Measurements from ENCODE around the gene C6. TPM values are rescaled to one million over a fixed set of nuclear protein-coding genes. Genes with fewer than 3 reads are reported as not detected.
"Not testable (repeated sequence)": the region's sequence is repeated elsewhere in the genome, so short reads cannot be mapped to it uniquely, and the experiment has no call there.

Gene C6
- total RNA-seq, 5 donors from 2014 or later (not counting 1 experiment from before 2014, with no cell fraction given): 0.32 to 0.49 (median 0.44) TPM; not detected in 2

GRCh38 chr5:41205475-41205874 lies 7.9 kb downstream of the C6 start:
- H3K27ac ChIP-seq (ENCODE audit: low read length); H3K4me3 Mint-ChIP-seq; H3K36me3 Mint-ChIP-seq; H3K36me3 ChIP-seq (ENCODE audit: control insufficient read depth in 2 of 2, extremely low read depth in 1 of 2, insufficient read depth in 1 of 2, low read length in 1 of 2); H3K27me3 ChIP-seq (replicated peaks in 1 of 2; ENCODE audit: control insufficient read depth in 2 of 2, extremely low read depth in 1 of 2, insufficient read depth in 2 of 2, low read length in 1 of 2); POLR2A ChIA-PET; H3K27me3 Mint-ChIP-seq; H3K27ac Mint-ChIP-seq; H3K9me3 Mint-ChIP-seq; H3K4me3 ChIP-seq (ENCODE audit: control insufficient read depth in 1 of 2, extremely low read depth in 1 of 2, low read length in 1 of 2); CTCF ChIA-PET; H3K4me1 Mint-ChIP-seq; ATAC-seq (replicated peaks in 1 of 4); H3K4me1 ChIP-seq (ENCODE audit: control insufficient read depth in 1 of 2, extremely low read depth in 1 of 2, insufficient read depth in 2 of 2, low read length in 2 of 2); H3K9me3 ChIP-seq; DNase-seq: not testable (repeated sequence)
- WGBS (ENCODE audit: insufficient coverage): 80% methylated on average over 7 of the region's 8 CpGs

GRCh38 chr5:41203033-41203432 lies 10.3 kb downstream of the C6 start:
- no peaks in the 10 kb centered on the region for H3K36me3 ChIP-seq (ENCODE audit: control insufficient read depth in 2 of 2, extremely low read depth in 1 of 2, insufficient read depth in 1 of 2, low read length in 1 of 2)
- no peaks in the 10 kb centered on the region for H3K4me1 ChIP-seq (ENCODE audit: control insufficient read depth in 1 of 2, extremely low read depth in 1 of 2, insufficient read depth in 2 of 2, low read length in 2 of 2)
- DNase-seq (no peak), ATAC-seq (replicated peaks in 1 of 4) (no peak)
- H3K4me1 Mint-ChIP-seq: no peaks in the 10 kb centered on the region
- H3K36me3 Mint-ChIP-seq: no peaks in the 10 kb centered on the region
- no peak overlapping the region for H3K27ac ChIP-seq (ENCODE audit: low read length)
- WGBS (ENCODE audit: insufficient coverage): no CpG with 5 or more reads among the region's 2 CpGs
- peaks cover 0 to 6% (median 2%) of the 10 kb centered on the region in 3 donors for H3K9me3 Mint-ChIP-seq
- no peak overlapping the region for H3K27ac Mint-ChIP-seq
- POLR2A ChIA-PET: no interaction called here
- CTCF ChIA-PET: interaction anchor here in 1 of 2 donors (0.7 kb wide), 1 partner anchor 93 kb away, joined by 3 read pairs; no protein-coding TSS in a partner anchor
- no peak overlapping the region for H3K4me3 ChIP-seq (ENCODE audit: control insufficient read depth in 1 of 2, extremely low read depth in 1 of 2, low read length in 1 of 2)
- no peaks in the 10 kb centered on the region for H3K9me3 ChIP-seq
- H3K4me3 Mint-ChIP-seq: no peak overlapping the region
- no peaks in the 10 kb centered on the region for H3K27me3 ChIP-seq (replicated peaks in 1 of 2; ENCODE audit: control insufficient read depth in 2 of 2, extremely low read depth in 1 of 2, insufficient read depth in 2 of 2, low read length in 1 of 2)
- H3K27me3 Mint-ChIP-seq: no peaks in the 10 kb centered on the region

GRCh38 chr5:41201082-41201772 lies 12.1 kb downstream of the C6 start:
- ChIA-PET CTCF (no interaction called here), POLR2A (no interaction called here)
- H3K36me3 Mint-ChIP-seq: no peaks in the 10 kb centered on the region
- H3K4me1 Mint-ChIP-seq: no peaks in the 10 kb centered on the region
- DNase-seq (no peak), ATAC-seq (replicated peaks in 1 of 4) (no peak)
- no peak overlapping the region for H3K27ac Mint-ChIP-seq
- Histone ChIP-seq H3K9me3 (no peaks in the 10 kb centered on the region), H3K27me3 (replicated peaks in 1 of 2; ENCODE audit: control insufficient read depth in 2 of 2, extremely low read depth in 1 of 2, insufficient read depth in 2 of 2, low read length in 1 of 2) (no peaks in the 10 kb centered on the region), H3K36me3 (ENCODE audit: control insufficient read depth in 2 of 2, extremely low read depth in 1 of 2, insufficient read depth in 1 of 2, low read length in 1 of 2) (no peaks in the 10 kb centered on the region), H3K4me1 (ENCODE audit: control insufficient read depth in 1 of 2, extremely low read depth in 1 of 2, insufficient read depth in 2 of 2, low read length in 2 of 2) (no peaks in the 10 kb centered on the region), H3K4me3 (ENCODE audit: control insufficient read depth in 1 of 2, extremely low read depth in 1 of 2, low read length in 1 of 2) (no peak overlapping the region), H3K27ac (ENCODE audit: low read length) (no peak overlapping the region)
- H3K9me3 Mint-ChIP-seq: peaks cover 0 to 2% (median under 1%) of the 10 kb centered on the region in 3 donors
- H3K4me3 Mint-ChIP-seq: no peak overlapping the region
- no peaks in the 10 kb centered on the region for H3K27me3 Mint-ChIP-seq
- WGBS (ENCODE audit: insufficient coverage): no CpG with 5 or more reads among the region's 1 CpG

- H3K4me3 Mint-ChIP-seq: no peak overlapping the region
- no peaks in the 10 kb centered on the region for H3K4me1 Mint-ChIP-seq
- DNase-seq (no peak), ATAC-seq (replicated peaks in 1 of 4) (no peak)
- H3K27ac Mint-ChIP-seq: no peak overlapping the region
- H3K27me3 Mint-ChIP-seq: no peaks in the 10 kb centered on the region
- Histone ChIP-seq H3K27ac (ENCODE audit: low read length) (no peak overlapping the region), H3K36me3 (ENCODE audit: control insufficient read depth in 2 of 2, extremely low read depth in 1 of 2, insufficient read depth in 1 of 2, low read length in 1 of 2) (no peaks in the 10 kb centered on the region), H3K4me3 (ENCODE audit: control insufficient read depth in 1 of 2, extremely low read depth in 1 of 2, low read length in 1 of 2) (no peak overlapping the region), H3K27me3 (replicated peaks in 1 of 2; ENCODE audit: control insufficient read depth in 2 of 2, extremely low read depth in 1 of 2, insufficient read depth in 2 of 2, low read length in 1 of 2) (no peaks in the 10 kb centered on the region), H3K4me1 (ENCODE audit: control insufficient read depth in 1 of 2, extremely low read depth in 1 of 2, insufficient read depth in 2 of 2, low read length in 2 of 2) (no peaks in the 10 kb centered on the region), H3K9me3 (no peaks in the 10 kb centered on the region)
- no peaks in the 10 kb centered on the region for H3K36me3 Mint-ChIP-seq
- CTCF ChIA-PET: no interaction called here
- POLR2A ChIA-PET: no interaction called here
- peaks cover 0 to 4% (median 2%) of the 10 kb centered on the region in 3 donors for H3K9me3 Mint-ChIP-seq
- no CpG with 5 or more reads among the region's 2 CpGs for WGBS (ENCODE audit: insufficient coverage)
Observed at GRCh38 chr5:41200506-41200905, 12.8 kb downstream of the C6 start.

- WGBS (ENCODE audit: insufficient coverage): 100% methylated on average over 2 of the region's 3 CpGs
- Histone ChIP-seq H3K9me3 (no peaks in the 10 kb centered on the region), H3K4me1 (ENCODE audit: control insufficient read depth in 1 of 2, extremely low read depth in 1 of 2, insufficient read depth in 2 of 2, low read length in 2 of 2) (no peaks in the 10 kb centered on the region), H3K27ac (ENCODE audit: low read length) (no peak overlapping the region), H3K36me3 (ENCODE audit: control insufficient read depth in 2 of 2, extremely low read depth in 1 of 2, insufficient read depth in 1 of 2, low read length in 1 of 2) (no peaks in the 10 kb centered on the region), H3K4me3 (ENCODE audit: control insufficient read depth in 1 of 2, extremely low read depth in 1 of 2, low read length in 1 of 2) (no peak overlapping the region), H3K27me3 (replicated peaks in 1 of 2; ENCODE audit: control insufficient read depth in 2 of 2, extremely low read depth in 1 of 2, insufficient read depth in 2 of 2, low read length in 1 of 2) (no peaks in the 10 kb centered on the region)
- H3K36me3 Mint-ChIP-seq: no peaks in the 10 kb centered on the region
- ChIA-PET CTCF (no interaction called here), POLR2A (no interaction called here)
- H3K9me3 Mint-ChIP-seq: peaks cover 0 to 7% (median 2%) of the 10 kb centered on the region in 3 donors
- ATAC-seq (replicated peaks in 1 of 4) (no peak), DNase-seq (no peak)
- no peaks in the 10 kb centered on the region for H3K27me3 Mint-ChIP-seq
- no peak overlapping the region for H3K27ac Mint-ChIP-seq
- no peaks in the 10 kb centered on the region for H3K4me1 Mint-ChIP-seq
- no peak overlapping the region for H3K4me3 Mint-ChIP-seq
Observed at GRCh38 chr5:41199660-41200059, 13.7 kb downstream of the C6 start.

- Mint-ChIP-seq H3K36me3 (no peaks in the 10 kb centered on the region), H3K27me3 (no peaks in the 10 kb centered on the region), H3K27ac (no peak overlapping the region), H3K4me3 (no peak overlapping the region), H3K4me1 (no peaks in the 10 kb centered on the region), H3K9me3 (peaks cover 0 to 7% (median 0%) of the 10 kb centered on the region in 3 donors)
- H3K4me1 ChIP-seq (ENCODE audit: control insufficient read depth in 1 of 2, extremely low read depth in 1 of 2, insufficient read depth in 2 of 2, low read length in 2 of 2): no peaks in the 10 kb centered on the region
- ChIA-PET POLR2A (no interaction called here), CTCF (no interaction called here)
- no CpG with 5 or more reads among the region's 2 CpGs for WGBS (ENCODE audit: insufficient coverage)
- no peaks in the 10 kb centered on the region for H3K9me3 ChIP-seq
- H3K36me3 ChIP-seq (ENCODE audit: control insufficient read depth in 2 of 2, extremely low read depth in 1 of 2, insufficient read depth in 1 of 2, low read length in 1 of 2): no peaks in the 10 kb centered on the region
- H3K27ac ChIP-seq (ENCODE audit: low read length): no peak overlapping the region
- H3K4me3 ChIP-seq (ENCODE audit: control insufficient read depth in 1 of 2, extremely low read depth in 1 of 2, low read length in 1 of 2): no peak overlapping the region
- ATAC-seq (replicated peaks in 1 of 4) (no peak), DNase-seq (no peak)
- no peaks in the 10 kb centered on the region for H3K27me3 ChIP-seq (replicated peaks in 1 of 2; ENCODE audit: control insufficient read depth in 2 of 2, extremely low read depth in 1 of 2, insufficient read depth in 2 of 2, low read length in 1 of 2)
Observed at GRCh38 chr5:41196197-41196596, 17.1 kb downstream of the C6 start.

- Mint-ChIP-seq H3K9me3 (peaks cover 0 to 7% (median 0%) of the 10 kb centered on the region in 3 donors), H3K27me3 (no peaks in the 10 kb centered on the region), H3K36me3 (no peaks in the 10 kb centered on the region), H3K27ac (no peak overlapping the region), H3K4me3 (no peak overlapping the region), H3K4me1 (no peaks in the 10 kb centered on the region)
- Histone ChIP-seq H3K27ac (ENCODE audit: low read length) (no peak overlapping the region), H3K4me3 (ENCODE audit: control insufficient read depth in 1 of 2, extremely low read depth in 1 of 2, low read length in 1 of 2) (no peak overlapping the region), H3K36me3 (ENCODE audit: control insufficient read depth in 2 of 2, extremely low read depth in 1 of 2, insufficient read depth in 1 of 2, low read length in 1 of 2) (no peaks in the 10 kb centered on the region), H3K9me3 (no peaks in the 10 kb centered on the region), H3K4me1 (ENCODE audit: control insufficient read depth in 1 of 2, extremely low read depth in 1 of 2, insufficient read depth in 2 of 2, low read length in 2 of 2) (no peaks in the 10 kb centered on the region), H3K27me3 (replicated peaks in 1 of 2; ENCODE audit: control insufficient read depth in 2 of 2, extremely low read depth in 1 of 2, insufficient read depth in 2 of 2, low read length in 1 of 2) (no peaks in the 10 kb centered on the region)
- WGBS (ENCODE audit: insufficient coverage): no CpG with 5 or more reads among the region's 1 CpG
- ChIA-PET CTCF (no interaction called here), POLR2A (no interaction called here)
- no peak for DNase-seq
- ATAC-seq (replicated peaks in 1 of 4): no peak
Observed at GRCh38 chr5:41195228-41195627, 18.1 kb downstream of the C6 start.
